ENCODE results near the gene L1CAM. TPM values are rescaled to one million over a fixed set of nuclear protein-coding genes. Genes with fewer than 3 reads are reported as not detected.

The L1CAM gene
- total and polyA plus RNA-seq, 2 of the 8 experiments (the other 6 are each of a cell fraction or from before 2014, with no cell fraction given) = 11.0 to 43.0 TPM

- Histone ChIP-seq H3K27ac (ENCODE audit: low read depth, low read length) (peak overlapping the region; percentile 15; the same call in 1 of the 2 replicates), H3K23me2 (ENCODE audit: low read depth, low read length) (no peaks in the 10 kb centered on the region), H2BK15ac (ENCODE audit: low read length) (no peak overlapping the region), H2AK5ac (ENCODE audit: low read depth, low read length) (no peak overlapping the region), H3K79me1 (ENCODE audit: low read depth, low read length) (no peaks in the 10 kb centered on the region), H3K14ac (ENCODE audit: insufficient read length) (no peak overlapping the region), H3K4ac (replicated peaks; ENCODE audit: insufficient read length, low read depth, low read length) (no peak overlapping the region), H3K27me3 (replicated peaks in 1 of 4; ENCODE audit: control insufficient read depth in 3 of 4, extremely low read depth in 1 of 4, insufficient read depth in 3 of 4, low read length in 3 of 4) (no peaks in the 10 kb centered on the region; a peak in 1 of 7 replicates), H3K18ac (ENCODE audit: extremely low read depth, low read length) (no peak overlapping the region; the same call in 1 of the 2 replicates), H2BK12ac (ENCODE audit: low read depth, low read length) (no peak overlapping the region), H3K56ac (replicated peaks; ENCODE audit: insufficient read length, low read depth, low read length) (no peak overlapping the region), H4K20me1 (replicated peaks in 1 of 2; ENCODE audit: control insufficient read depth in 1 of 2, insufficient read depth in 2 of 2, low read length in 2 of 2) (peaks cover 2 to 12% of the 10 kb centered on the region in 2 experiments), H2BK20ac (ENCODE audit: low read length) (no peak overlapping the region), H3K4me2 (ENCODE audit: insufficient read depth in 1 of 2, low read depth in 2 of 2, low read length in 2 of 2) (peak overlapping the region; percentile 49 to 81), H3K9me3 (ENCODE audit: insufficient read depth in 2 of 2, low read depth in 1 of 2, low read length in 1 of 2) (no peaks in the 10 kb centered on the region), H3K4me3 (ENCODE audit: extremely low read depth in 1 of 4, insufficient read depth in 2 of 4, low read depth in 3 of 4, low read length in 4 of 4) (peak overlapping the region; percentile 9 to 51 (median 26); a peak in 5 of 8 replicates), H3K79me2 (ENCODE audit: control insufficient read depth in 1 of 2, insufficient read depth in 2 of 2, low read length in 2 of 2) (no peaks in the 10 kb centered on the region; a peak in 1 of 4 replicates), H3K9ac (replicated peaks in 1 of 4; ENCODE audit: extremely low read depth in 1 of 4, low read depth in 3 of 4, low read length in 3 of 4) (no peak overlapping the region), H2AFZ (ENCODE audit: low read length) (no peak overlapping the region), H3K4me1 (replicated peaks in 1 of 4; ENCODE audit: control insufficient read depth in 3 of 4, insufficient read depth in 4 of 4, low read length in 3 of 4) (peaks cover 7 to 50% (median 32%) of the 10 kb centered on the region in 4 experiments), H2BK5ac (ENCODE audit: low read depth, low read length) (peak overlapping the region; percentile 52; the same call in 1 of the 2 replicates), H3K23ac (ENCODE audit: insufficient read length) (no peak overlapping the region), H4K5ac (ENCODE audit: insufficient read length, low read depth, low read length) (peak overlapping the region; percentile 46), H4K8ac (ENCODE audit: extremely low read depth, insufficient read depth, low read length) (no peak overlapping the region; the same call in 1 of the 2 replicates), H2BK120ac (replicated peaks; ENCODE audit: low read depth, low read length) (no peak overlapping the region), H4K91ac (replicated peaks; ENCODE audit: insufficient read length, low read length) (no peak overlapping the region), H3K36me3 (ENCODE audit: control insufficient read depth in 2 of 4, insufficient read depth in 4 of 4, low read length in 3 of 4) (no peaks in the 10 kb centered on the region)
- DNase-seq (ENCODE audit: low read depth in 1 of 2, low spot score in 2 of 2) (no peak), FAIRE-seq (peak; percentile 77)
- 5% methylated on average over 19 of the region's 28 CpGs; no CpG with 5 or more reads in 1 of the 2 experiments for WGBS, 2 experiments (ENCODE audit: extremely low coverage in 1 of 2, insufficient coverage in 1 of 2, insufficient read length in 1 of 2, insufficient replicate concordance in 2 of 2, low coverage in 1 of 2, low lambda C conversion rate in 2 of 2, missing lambda C conversion rate in 1 of 2)
- CTCF ChIA-PET (ENCODE audit: partially characterized antibody) = interaction anchor here (0.6 to 2.5 kb wide), 9 partner anchors 8 to 302 kb away, joined by 3 to 9 read pairs (median 3); no protein-coding TSS in a partner anchor
- POLR2A ChIA-PET (ENCODE audit: partially characterized antibody) = interaction anchor here (0.6 to 2.0 kb wide), 9 partner anchors 11 to 58 kb away, joined by 3 to 6 read pairs (median 3); partner anchors contain the start of gene ARHGAP4
- no peak for TF ChIP-seq KDM1A (IDR thresholded peaks at IDR 0.05; ENCODE audit: borderline replicate concordance, low read length)
- TF ChIP-seq TCF12 (IDR thresholded peaks at IDR 0.05; ENCODE audit: low read depth, low read length) = 0 out of 2 replicates have a peak, but pooled peaks have one; percentile 3
- 0 out of 4 replicates have a peak, but pooled peaks of 1 of the 2 experiments have one; percentile 55 for TF ChIP-seq SIN3A (conservative IDR thresholded peaks at IDR 0.05 in 1 of 2, IDR thresholded peaks at IDR 0.05 in 1 of 2; ENCODE audit: low read depth in 1 of 2, low read length in 2 of 2)
- TF ChIP-seq TAF1 (IDR thresholded peaks at IDR 0.05; ENCODE audit: low read depth, low read length) = no peak
- TF ChIP-seq ZNF274 (IDR thresholded peaks at IDR 0.05; ENCODE audit: borderline replicate concordance, extremely low read depth, low read length) = no peak
- TF ChIP-seq TEAD4 (IDR thresholded peaks at IDR 0.05; ENCODE audit: low read depth, low read length) = peak; percentile 20; the same call in 1 of the 2 replicates
- no peak for TF ChIP-seq POLR2A (IDR thresholded peaks at IDR 0.05; ENCODE audit: control extremely low read depth in 1 of 2, low read depth in 2 of 2, low read length in 2 of 2)
- no peak for TF ChIP-seq CREB1 (IDR thresholded peaks at IDR 0.05)
- TF ChIP-seq CTCF (IDR thresholded peaks at IDR 0.05; ENCODE audit: control extremely low read depth in 1 of 3, insufficient read depth in 1 of 3, low read depth in 1 of 3, low read length in 3 of 3) = no peak; a peak in 1 of 4 replicates
- TF ChIP-seq CEBPB (IDR thresholded peaks at IDR 0.05; ENCODE audit: low read depth, low read length) = no peak
These were observed 6.9 kb downstream of the L1CAM start for GRCh38 chrX:153878969-153879653.
